ENCODE data around the gene ZNF750.

The ZNF750 gene

DNA sequence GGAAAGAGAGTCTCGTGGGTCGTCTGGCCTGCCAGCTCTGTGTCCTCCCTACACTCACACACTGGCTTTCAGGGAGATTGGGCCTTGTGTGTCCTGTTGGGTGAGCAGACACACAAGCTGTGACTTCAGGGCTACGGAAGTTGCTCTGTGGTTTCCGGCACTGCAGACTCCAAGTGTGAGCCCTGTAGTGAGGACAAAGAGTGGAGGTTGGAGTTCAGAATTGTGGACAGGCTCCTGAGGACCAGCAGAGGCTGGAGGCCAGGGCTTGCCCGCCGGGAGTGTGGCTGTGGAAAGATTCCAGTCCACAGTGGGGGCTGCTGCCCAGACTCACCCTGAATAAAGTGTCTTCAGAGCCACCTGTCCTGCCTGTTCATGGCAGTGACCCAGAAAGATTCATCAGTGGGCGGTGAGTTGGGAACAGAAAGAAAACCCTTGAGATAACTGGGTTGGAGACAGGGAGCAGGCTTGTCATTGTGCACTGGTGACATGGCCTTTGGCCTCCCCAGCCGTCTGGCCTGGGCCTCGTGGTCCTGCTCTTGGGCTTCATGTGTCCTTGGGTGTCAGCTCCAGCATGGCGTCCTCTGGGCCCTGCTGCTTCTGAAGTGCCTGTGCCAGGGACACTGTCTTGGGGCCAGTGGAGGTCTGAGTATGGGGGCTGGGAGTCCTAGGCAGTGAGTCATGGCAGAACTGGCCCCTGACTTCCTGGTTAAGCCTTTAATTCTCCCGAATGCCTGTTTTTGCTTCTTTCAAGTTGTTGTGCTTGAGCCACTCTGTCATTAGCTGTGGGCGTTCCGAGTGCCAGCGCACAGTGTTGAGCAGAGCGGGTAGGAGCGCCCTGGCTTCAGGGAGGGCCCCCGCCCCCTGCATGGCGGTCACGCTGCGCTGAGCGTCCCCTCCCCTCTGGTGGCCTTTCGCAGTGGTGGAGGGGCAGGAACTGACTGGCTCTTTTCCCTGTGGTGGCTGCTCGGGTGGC is 19.9 kb upstream of the ZNF750 start:
- TF ChIP-seq, protein P1, sequence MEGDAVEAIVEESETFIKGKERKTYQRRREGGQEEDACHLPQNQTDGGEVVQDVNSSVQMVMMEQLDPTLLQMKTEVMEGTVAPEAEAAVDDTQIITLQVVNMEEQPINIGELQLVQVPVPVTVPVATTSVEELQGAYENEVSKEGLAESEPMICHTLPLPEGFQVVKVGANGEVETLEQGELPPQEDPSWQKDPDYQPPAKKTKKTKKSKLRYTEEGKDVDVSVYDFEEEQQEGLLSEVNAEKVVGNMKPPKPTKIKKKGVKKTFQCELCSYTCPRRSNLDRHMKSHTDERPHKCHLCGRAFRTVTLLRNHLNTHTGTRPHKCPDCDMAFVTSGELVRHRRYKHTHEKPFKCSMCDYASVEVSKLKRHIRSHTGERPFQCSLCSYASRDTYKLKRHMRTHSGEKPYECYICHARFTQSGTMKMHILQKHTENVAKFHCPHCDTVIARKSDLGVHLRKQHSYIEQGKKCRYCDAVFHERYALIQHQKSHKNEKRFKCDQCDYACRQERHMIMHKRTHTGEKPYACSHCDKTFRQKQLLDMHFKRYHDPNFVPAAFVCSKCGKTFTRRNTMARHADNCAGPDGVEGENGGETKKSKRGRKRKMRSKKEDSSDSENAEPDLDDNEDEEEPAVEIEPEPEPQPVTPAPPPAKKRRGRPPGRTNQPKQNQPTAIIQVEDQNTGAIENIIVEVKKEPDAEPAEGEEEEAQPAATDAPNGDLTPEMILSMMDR (IDR thresholded peaks at IDR 0.05; ENCODE audit: low read depth, low read length) = no peak
- no peak overlapping the region for H3K4me3 ChIP-seq (ENCODE audit: low read depth, low read length)
- peak; percentile 61 for DNase-seq (ENCODE audit: low read depth, low spot score)
- in situ Hi-C loops (cut with HindIII; ENCODE audit: low sequenced_read_pairs) = no loop called here

DNA sequence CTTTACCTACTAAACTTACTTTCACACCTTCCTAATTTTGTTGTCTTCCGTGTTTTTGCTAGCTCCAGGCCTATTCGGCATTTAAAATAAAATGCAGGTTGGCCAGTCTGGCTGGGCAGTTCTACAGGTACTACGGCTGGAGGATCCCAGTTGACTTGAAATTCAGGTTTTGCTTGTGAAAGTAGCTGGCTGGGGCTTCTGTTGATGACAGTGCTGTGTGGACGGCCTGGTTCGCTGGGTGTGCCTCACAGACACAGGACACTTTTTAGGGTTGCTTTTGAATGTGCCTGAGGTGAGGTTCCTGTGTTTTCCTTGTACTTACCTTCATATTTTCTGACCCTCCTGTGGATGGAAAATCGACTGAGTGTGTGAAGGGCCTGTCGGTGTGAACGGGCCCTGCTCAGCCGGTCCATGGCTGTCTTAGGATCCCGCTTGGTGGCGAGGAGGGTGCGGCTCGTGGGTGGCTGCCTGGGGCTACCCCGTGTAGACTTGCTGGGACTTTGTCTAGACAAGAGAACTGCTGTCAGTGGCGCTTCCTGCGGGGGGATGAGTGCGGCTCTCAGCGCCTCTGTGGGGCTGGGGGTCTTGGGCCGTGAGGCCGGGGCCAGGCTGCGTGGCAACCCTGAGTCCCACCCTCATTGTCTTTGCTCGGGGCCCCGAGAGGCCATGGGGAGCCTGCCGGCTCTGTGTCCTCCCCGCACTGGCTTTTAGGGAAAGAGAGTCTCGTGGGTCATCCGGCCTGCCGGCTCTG is 18.7 kb upstream of the ZNF750 start:
- in situ Hi-C loops (cut with HindIII; ENCODE audit: low sequenced_read_pairs) = no loop called here
- TF ChIP-seq, protein P1 (IDR thresholded peaks at IDR 0.05; ENCODE audit: low read depth, low read length) = no peak
- DNase-seq (ENCODE audit: low read depth, low spot score) = no peak
- H3K4me3 ChIP-seq (ENCODE audit: low read depth, low read length) = no peak overlapping the region

DNA sequence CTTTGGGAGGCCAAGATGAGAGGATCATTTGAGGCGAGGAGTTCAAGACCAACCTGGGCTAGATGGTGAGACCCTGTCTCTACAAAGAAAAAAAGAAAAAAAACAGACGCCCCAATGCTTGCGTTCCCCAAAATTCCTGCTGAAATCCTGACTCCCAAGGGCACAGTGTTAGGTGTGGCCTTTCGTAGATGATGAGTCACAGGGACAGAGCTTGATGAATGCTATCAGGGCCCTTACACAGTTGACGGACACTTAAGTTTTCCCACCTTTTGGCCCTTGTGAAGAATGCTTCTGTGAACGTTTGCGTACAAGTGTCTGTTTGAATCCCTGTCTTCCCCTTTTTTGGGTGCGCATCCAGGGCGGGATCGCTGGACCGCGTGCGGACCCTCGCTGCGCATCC is 16.5 kb upstream of the ZNF750 start:
- H3K4me3 ChIP-seq (ENCODE audit: low read depth, low read length) = no peak overlapping the region
- DNase-seq (ENCODE audit: low read depth, low spot score) = no peak
- in situ Hi-C loops (cut with HindIII; ENCODE audit: low sequenced_read_pairs) = no loop called here
- TF ChIP-seq, protein P1 (IDR thresholded peaks at IDR 0.05; ENCODE audit: low read depth, low read length) = no peak

DNA sequence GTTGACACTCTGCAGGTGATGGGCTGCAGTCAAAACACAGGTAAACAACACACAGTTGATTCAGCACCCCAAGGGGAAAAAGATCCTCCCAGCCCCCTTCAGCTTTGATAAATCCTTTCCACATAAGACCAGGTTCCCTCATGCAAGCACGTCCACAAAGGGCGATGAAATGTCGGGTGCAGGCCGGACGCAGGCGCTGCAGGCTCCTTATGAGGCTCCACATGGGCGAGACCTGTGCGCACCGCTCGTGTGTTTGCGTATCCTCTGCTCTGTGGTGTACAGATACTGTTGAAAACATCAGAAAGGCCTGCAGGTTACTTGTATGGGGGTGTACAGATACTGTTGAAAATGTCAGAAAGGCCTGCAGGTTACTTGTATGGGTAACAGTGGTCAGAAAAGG is 14.4 kb upstream of the ZNF750 start:
- no peak for DNase-seq (ENCODE audit: low read depth, low spot score)
- TF ChIP-seq, protein P1 (IDR thresholded peaks at IDR 0.05; ENCODE audit: low read depth, low read length) = no peak
- no peak overlapping the region for H3K4me3 ChIP-seq (ENCODE audit: low read depth, low read length)
- in situ Hi-C loops (cut with HindIII; ENCODE audit: low sequenced_read_pairs) = no loop called here

DNA sequence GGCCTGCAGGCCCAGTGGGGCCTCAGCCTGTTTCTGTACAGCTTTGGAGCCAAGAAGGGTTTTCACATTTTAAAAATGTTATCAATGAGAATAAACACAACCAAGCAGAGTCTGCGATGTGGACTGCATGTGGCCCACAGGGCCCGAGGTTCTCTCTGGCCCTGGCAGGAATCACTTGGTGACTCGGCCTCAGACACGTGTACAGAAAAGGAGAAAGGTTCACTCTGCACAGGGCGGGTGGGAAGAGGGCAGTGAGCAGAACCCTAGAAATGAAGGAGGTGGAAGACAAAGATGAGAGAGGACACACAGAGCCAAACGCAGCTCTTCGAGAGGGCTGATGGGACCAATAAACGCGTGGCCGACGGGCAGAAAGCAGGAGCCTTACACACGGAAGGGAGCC is 11.6 kb upstream of the ZNF750 start:
- DNase-seq (ENCODE audit: low read depth, low spot score) = no peak
- TF ChIP-seq, protein P1 (IDR thresholded peaks at IDR 0.05; ENCODE audit: low read depth, low read length) = no peak
- H3K4me3 ChIP-seq (ENCODE audit: low read depth, low read length) = no peak overlapping the region
- in situ Hi-C loops (cut with HindIII; ENCODE audit: low sequenced_read_pairs) = no loop called here

DNA sequence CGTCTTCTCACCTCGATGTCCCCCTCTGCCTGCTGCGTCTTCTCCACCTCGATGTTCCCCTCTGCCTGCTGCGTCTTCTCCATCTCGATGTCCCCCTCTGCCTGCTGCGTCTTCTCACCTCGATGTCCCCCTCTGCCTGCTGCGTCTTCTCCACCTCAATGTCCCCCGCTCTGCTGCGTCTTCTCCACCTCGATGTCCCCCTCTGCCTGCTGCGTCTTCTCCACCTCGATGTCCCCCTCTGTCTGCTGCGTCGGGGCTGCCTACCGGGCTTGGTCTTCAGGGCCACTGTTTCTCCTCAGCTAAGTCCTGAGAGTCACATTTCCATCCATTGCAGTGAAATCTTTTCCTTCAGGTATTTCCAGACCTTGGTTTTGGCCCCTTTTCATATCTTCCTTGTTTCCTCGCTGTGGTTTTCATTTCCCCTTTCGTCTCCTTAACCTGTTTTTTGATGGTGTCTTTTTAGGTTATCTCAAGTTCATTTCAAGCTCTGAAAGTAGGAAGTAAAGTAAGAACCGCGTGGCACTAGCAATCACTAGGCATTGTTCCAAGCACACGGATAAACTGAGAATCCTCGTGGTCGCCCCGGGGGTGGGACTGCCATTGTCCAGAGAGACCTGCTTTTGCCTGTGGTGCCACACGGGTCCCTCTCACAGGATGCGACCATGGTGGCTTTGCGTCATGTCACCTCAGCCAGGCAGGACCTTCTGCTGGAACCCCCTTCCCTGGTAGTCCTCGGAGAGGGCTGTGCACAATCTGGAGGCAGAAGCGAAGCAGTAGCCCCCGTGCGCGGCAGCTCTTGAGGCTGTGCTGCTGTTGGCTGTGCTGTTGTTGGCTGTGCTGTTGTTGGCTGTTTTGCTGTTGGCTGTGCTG is 9.5 kb upstream of the ZNF750 start:
- in situ Hi-C loops (cut with HindIII; ENCODE audit: low sequenced_read_pairs) = no loop called here
- H3K4me3 ChIP-seq (ENCODE audit: low read depth, low read length) = no peak overlapping the region
- no peak for DNase-seq (ENCODE audit: low read depth, low spot score)
- TF ChIP-seq, protein P1 (IDR thresholded peaks at IDR 0.05; ENCODE audit: low read depth, low read length) = no peak

All from astrocyte of the spinal cord (primary cell).